Caki2 (cell line): ENCODE results near the gene SH3RF1. TPM values are rescaled to one million over a fixed set of nuclear protein-coding genes. Genes with fewer than 3 reads are reported as not detected.

Experiments used
- DNase-seq: peaks from one replicate; pipeline ENCODE4 v3.0.0-alpha.2; 2015; ENCODE audit warnings: low read depth
- in situ Hi-C: cut with HindIII; loops from 2 replicates; pipeline ENCODE4 v1.10.0; 2016; ENCODE audit warnings: low sequenced_read_pairs, low pct_unique_long_range_greater_than_20kb, mixed read lengths
- total RNA-seq: library from RNA; depleted of rRNA; stranded (reverse); fragments of >200 nt; shearing (Covaris generic); gene quantifications from 2 replicates; pipeline ENCODE4 v1.2.3, GENCODE V29; 2014; ENCODE audit warnings: low replicate concordance

Gene SH3RF1
- total RNA-seq, 1 experiment from 2014 or later, result 15.3 TPM

DNA sequence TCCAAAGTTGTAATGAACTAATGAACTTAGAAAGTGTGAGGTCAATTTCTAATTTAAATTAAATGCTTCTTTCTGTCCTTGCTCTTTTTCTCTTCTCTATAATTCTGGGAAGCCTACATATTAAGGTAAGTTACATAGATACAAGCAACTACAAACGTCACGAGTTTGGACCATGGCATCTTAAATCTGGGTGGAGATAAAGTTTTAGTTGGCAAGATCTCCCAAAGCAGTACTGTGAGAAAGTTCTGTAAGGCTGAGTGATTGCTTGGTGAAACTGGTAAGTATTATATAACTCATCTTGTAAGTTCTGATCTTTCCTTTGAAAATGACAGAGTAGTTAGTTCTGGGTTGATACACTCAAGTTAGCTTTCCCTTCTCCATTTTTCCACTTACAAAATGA is 135.0 kb downstream of the SH3RF1 start:
- in situ Hi-C loops, result no loop called here
- DNase-seq, result no peak

GRCh38 chr4:169133932-169134331 is 136.8 kb downstream of the SH3RF1 start:
- in situ Hi-C loops, result no loop called here
- no peak for DNase-seq

- no peak for DNase-seq
- in situ Hi-C loops, result no loop called here
Observed at GRCh38 chr4:169132561-169133305, 138.0 kb downstream of the SH3RF1 start.

- in situ Hi-C loops, result no loop called here
- no peak for DNase-seq
Observed at GRCh38 chr4:169131556-169132208, 139.1 kb downstream of the SH3RF1 start.

- DNase-seq, result no peak
- in situ Hi-C loops, result no loop called here
Observed at GRCh38 chr4:169128902-169129301, 141.9 kb downstream of the SH3RF1 start.

DNA sequence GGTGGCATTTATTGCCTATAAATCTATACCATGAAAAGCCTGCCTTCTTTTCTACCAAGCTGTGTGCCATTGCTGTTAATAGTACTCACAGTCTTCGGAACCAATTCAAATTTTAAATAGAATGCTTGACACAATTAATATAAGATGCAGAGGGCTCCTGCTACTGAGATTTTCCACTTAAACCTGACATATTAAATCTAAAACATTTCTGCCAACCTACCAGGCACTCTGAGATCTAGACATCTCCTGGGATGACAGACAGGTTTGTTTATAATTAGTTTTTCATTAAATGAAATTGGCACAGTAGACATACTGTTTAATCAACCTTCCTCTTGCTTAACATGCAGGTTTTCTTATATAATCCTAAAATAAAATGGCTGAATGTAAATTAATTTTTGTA is 143.4 kb downstream of the SH3RF1 start:
- no peak for DNase-seq
- in situ Hi-C loops, result no loop called here

GRCh38 chr4:169124661-169125060 is 146.1 kb downstream of the SH3RF1 start:
- DNase-seq, result no peak

DNA sequence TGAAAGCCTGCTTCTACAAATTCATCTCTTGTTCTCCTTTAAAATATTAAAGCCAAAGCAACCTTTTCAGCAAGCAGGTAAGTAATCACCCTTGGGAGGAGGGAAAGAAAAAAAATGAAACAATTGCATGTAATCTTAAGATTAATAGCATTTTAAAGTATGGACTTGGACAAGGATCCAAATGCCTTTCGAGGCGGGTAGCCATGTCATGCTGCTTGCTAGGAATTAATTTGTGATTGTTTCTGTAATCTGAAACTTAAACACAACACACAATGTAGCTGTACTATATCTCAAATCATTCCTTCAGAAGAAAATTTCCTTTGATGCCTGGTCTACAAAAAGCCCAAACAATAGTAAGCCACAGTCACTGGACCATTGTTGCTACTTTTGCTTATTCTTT is 148.3 kb downstream of the SH3RF1 start:
- in situ Hi-C loops, result no loop called here
- no peak for DNase-seq

More at GRCh38 chr4:169124661-169125060, 146.1 kb downstream of the SH3RF1 start:
- in situ Hi-C loops, result no loop called here

DNA sequence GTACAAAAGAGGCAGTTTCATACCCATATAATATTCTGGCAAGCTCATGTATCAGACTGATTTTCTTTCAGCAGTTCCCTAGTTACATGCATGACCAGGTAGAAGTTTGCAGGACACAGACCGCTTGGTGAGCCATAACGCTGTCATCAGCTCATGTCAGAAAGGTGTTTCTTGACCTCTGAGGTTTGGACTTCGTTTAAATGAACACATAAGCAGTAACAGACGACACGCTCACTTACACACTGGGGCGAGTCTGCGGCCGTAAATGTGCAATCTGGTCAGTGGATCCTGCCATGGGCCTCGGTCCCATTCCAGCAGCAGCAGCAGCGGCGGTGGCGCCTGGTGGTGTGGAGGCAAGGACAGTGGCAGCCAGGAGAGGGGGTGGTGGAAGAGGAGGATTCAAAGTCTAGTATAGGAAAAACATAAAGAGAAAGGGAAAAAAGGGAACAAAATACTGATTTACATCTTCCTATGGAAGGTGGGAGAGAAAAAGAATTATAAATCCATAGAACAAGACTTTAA is 148.8 kb downstream of the SH3RF1 start:
- in situ Hi-C loops, result no loop called here
- peak; percentile 58 for DNase-seq

DNA sequence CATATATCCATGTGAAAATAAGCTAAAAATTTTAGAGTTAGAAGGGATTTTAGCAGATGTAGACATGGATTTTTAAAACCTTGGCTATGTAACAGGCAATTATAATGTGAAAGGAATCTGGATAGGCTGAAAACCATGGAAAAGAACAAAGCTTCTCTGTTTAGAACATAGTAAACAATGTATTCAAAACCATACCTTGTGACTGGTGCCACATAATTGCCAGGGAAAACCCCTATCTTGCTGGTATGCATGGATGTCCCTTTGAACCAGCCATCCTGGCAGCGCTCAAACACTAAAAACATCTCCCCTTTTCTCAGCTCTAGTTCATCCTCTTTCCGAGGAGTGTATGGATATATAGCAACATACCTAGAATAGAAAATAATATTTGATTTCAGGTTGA is 150.1 kb downstream of the SH3RF1 start:
- no peak for DNase-seq
- in situ Hi-C loops, result no loop called here

- DNase-seq, result no peak
- in situ Hi-C loops, result no loop called here
Observed at GRCh38 chr4:169119536-169119935, 151.2 kb downstream of the SH3RF1 start.

GRCh38 chr4:169117591-169118081 is 153.1 kb downstream of the SH3RF1 start:
- DNase-seq, result no peak
- in situ Hi-C loops, result no loop called here

- in situ Hi-C loops, result no loop called here
- no peak for DNase-seq
Observed at GRCh38 chr4:169116270-169116901, 154.4 kb downstream of the SH3RF1 start.

DNA sequence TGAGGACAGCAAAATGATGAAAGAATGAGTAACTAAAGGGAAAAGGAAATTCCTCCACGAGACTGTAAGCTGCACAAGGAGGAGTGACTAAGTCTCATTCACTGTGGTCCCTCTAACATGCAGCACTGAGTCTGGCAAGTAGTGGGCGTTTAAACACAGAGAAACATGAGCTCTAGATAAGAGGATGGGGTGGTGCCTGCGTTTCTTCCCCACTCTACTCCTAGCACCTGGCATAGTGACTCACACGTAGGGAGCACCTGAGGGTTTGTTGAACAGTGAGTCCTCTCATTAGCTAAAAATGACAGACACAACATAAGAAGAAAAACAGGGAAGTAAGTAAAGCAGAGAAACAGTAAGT is 154.9 kb downstream of the SH3RF1 start:
- in situ Hi-C loops, result no loop called here
- DNase-seq, result peak; percentile 94

- no peak for DNase-seq
- in situ Hi-C loops, result no loop called here
Observed at GRCh38 chr4:169115144-169115896, 155.4 kb downstream of the SH3RF1 start.

DNA sequence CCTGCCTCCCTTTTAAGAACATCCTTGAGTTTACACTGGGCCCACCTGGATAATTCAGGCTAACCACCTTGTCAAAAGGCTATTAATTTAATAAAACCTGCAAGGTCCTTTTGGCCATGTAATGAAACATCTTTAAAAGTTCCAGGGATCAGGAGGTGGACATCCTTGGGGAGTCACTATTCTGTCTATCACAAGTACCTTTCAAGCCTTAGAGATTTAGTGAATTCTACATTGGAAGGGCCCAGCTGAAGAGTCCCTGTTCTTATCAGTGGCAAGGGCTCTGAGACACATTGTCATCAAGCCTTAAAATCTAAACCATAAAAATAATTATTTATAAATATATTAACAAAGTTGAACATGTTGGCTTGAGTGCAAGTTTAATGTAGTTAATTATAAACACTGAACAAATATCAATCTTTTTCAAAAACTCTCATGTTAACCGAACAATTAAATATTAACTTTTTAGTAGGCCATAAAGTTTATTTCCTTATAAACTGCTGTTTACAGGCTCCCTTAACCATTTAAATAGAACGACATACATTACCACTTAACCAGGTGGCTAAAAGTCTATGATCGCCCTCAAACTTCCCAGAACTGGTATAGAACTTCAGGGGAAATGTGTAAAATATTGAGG is 156.3 kb downstream of the SH3RF1 start:
- in situ Hi-C loops, result no loop called here
- peak; percentile 21 for DNase-seq

GRCh38 chr4:169110633-169111032 is 160.1 kb downstream of the SH3RF1 start:
- in situ Hi-C loops, result no loop called here
- DNase-seq, result no peak

- in situ Hi-C loops, result no loop called here
- no peak for DNase-seq
Observed at GRCh38 chr4:169109035-169109675, 161.6 kb downstream of the SH3RF1 start.
